DND-41 (cell line): ENCODE results near the gene MYO19.

ENCODE experiments used
- CTCF ChIP-seq: IDR thresholded peaks from 2 replicates; pipeline ENCODE4 v1.5.1; 2012; ENCODE audit warnings: borderline replicate concordance, low read length, moderate library complexity, mild to moderate bottlenecking; ENCODE audit not compliant: poor library complexity, severe bottlenecking; ENCODE audit errors: extremely low read depth
- EZH2 ChIP-seq: IDR thresholded peaks from 3 replicates; pipeline ENCODE4 v1.6.1; 2012; ENCODE audit warnings: borderline replicate concordance, low read depth, mild to moderate bottlenecking, moderate library complexity, low read length, inconsistent platforms; ENCODE audit not compliant: severe bottlenecking

GRCh38 chr17:36534840-36535668, at the start of gene MYO19, which contains the start of gene PIGW:
- TF ChIP-seq CTCF (peak; percentile 23), EZH2 (no peak)
